Activated T-cell treated with anti-CD3 and anti-CD28 coated beads for 24 hours (primary cell): ENCODE data around the gene AS3MT.
A peak's percentile ranks its signal among the peaks of the same experiment; 100 is the strongest.
"Not testable (repeated sequence)": the region's sequence is repeated elsewhere in the genome, so short reads cannot be mapped to it uniquely, and the experiment has no call there.

Source experiments
- DNase-seq: peaks from one replicate; pipeline ENCODE4 v3.0.0-alpha.2; 2020; ENCODE audit warnings: low read depth

The AS3MT gene

DNA sequence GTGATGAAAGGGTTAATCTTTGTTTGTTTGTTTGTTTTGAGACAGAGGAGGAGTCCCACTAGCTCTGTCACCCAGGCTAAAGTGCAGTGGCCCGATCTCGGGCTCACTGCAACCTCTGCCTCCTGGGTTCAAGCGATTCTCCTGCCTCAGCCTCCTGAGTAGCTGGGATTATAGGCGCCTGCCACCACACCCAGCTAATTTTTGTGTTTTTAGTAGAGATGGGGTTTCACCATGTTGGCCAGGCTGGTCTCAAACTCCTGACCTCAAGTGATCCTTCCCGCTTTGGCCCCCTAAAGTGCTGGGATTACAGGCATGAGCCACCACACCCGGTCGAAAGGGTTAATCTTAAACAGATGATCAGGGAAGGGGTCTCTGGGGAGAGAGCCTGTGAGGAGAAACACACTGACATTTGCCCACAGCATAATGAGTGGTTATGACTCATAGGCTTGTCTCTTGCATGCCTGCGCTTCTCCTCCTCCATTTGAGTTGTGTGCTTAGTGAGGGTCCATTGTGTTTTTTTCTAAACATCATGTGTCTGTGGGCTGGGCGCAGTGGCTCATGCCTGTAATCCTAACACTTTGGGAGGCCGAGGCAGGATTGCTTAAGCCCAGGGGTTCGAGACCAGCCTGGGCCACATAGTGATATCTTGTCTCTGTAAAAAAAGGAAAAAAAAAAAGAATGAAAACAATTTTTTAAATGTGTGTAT is 13.4 kb upstream of the AS3MT start:
- DNase-seq: not testable (repeated sequence)

DNA sequence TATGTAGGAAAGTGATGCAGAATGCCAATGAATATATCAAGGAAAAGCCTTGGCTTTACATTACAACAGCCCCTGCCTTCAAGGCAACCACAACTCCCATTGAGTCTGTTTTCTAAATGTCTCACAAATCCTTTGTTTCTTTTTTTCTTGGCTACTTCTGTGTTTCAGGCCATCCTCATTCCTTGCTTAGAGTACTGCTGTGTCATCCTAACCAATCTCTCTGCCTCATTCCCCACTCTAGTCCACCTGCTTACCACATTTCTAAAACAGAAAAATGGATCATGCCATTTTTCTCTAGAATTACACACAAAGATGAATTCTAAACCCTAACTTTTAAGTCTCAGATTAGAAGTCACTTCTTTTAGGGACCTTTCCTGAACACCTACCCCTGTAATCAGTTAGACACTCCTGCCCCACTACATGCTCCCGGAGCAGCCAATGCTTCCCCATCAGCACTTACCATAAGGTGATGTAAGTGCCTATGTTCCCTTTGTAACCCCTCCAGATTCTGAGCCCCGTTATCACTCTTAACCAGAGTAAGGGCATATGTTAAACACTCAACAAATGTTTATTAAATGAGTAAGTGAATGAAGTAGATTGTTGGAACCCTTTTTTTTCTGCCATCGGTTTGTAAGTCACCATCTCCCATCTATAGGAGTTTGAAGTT is 12.4 kb upstream of the AS3MT start:
- no peak for DNase-seq

DNA sequence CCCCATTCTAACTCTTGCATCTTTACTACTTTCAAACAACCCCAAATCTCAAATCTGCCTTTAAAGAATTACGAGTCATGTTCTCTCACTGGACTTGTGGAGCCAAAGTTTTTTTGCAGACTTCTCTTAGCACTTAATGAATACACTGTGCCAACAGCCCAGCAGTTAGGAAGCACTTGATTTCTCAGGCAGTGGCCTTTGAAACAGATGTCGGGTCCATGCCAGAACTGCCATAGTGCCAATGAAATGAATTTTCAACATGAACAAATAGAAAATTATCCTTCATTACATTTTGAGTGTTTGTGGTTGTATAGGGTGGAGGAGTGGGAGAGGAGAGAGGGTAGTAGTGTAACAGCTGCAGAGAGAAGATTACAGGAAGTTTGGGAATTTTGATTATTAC is 9.4 kb upstream of the AS3MT start:
- no peak for DNase-seq

- no peak for DNase-seq
These were observed 5.6 kb upstream of the AS3MT start for GRCh38 chr10:102863660-102864059.

DNA sequence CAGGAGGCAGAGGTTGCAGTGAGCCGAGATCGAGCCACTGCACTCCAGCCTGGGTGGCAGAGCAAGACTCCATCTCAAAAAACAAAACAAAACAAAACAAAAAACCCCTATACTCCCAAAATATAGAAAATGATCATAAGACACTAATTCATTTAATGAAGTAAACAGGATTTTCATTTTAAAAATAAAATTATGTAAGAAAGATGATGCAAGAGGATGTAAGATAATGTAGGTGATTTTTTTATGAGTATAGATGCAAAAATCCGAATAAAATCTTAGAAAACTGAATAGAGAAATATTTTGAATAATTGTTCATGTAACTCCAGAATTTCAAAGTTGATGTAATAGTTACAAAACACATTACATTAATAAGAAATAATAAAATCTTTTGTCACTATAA is 3.6 kb upstream of the AS3MT start:
- DNase-seq: no peak

- DNase-seq: no peak
These were observed 386 bp upstream of the AS3MT start for GRCh38 chr10:102868911-102869257.

DNA sequence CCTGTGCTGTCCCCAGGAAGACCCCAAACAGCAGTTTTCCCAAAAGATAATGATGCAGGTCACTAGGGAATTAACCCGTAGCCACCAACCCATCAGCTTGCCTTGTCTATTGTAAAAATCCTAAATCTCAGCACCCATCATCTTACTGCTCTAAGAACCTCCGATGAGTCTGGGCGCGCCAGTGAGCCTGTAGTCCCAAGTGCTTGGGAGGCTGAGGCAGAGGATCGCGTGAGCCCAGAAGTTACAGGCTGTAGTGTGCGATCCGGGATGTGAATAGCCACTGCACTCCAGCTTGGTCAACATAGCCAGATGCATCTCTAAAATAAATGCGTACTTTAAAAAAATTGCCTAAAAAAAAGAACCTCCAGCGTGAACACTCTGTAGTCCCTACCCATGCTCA is 951 bp downstream of the AS3MT start:
- DNase-seq: no peak

GRCh38 chr10:102872163-102872562 is 2.9 kb downstream of the AS3MT start:
- no peak for DNase-seq

DNA sequence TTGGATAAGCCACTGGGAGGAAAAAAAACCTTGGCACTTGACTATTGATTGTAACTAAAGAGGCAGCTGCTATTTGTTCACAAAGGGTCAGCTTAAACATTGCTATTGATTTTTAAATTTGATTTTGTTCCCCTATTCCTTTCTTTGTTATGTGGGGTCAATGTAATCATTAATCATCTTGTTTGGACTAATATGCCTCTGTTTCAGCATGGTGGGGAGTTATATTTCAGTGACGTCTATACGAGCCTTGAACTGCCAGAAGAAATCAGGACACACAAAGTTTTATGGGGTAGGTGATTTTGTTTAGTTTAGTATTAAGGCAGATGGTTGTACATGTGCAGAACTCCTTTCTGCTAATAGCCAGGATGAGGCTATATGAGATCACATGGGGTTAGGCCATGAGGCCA is 7.5 kb downstream of the AS3MT start:
- no peak for DNase-seq

GRCh38 chr10:102878629-102879028 is 9.4 kb downstream of the AS3MT start:
- DNase-seq: no peak

GRCh38 chr10:102880256-102880655 is 11.0 kb downstream of the AS3MT start:
- DNase-seq: no peak

- DNase-seq: no peak
These were observed 18.8 kb downstream of the AS3MT start for GRCh38 chr10:102888048-102888447.

DNA sequence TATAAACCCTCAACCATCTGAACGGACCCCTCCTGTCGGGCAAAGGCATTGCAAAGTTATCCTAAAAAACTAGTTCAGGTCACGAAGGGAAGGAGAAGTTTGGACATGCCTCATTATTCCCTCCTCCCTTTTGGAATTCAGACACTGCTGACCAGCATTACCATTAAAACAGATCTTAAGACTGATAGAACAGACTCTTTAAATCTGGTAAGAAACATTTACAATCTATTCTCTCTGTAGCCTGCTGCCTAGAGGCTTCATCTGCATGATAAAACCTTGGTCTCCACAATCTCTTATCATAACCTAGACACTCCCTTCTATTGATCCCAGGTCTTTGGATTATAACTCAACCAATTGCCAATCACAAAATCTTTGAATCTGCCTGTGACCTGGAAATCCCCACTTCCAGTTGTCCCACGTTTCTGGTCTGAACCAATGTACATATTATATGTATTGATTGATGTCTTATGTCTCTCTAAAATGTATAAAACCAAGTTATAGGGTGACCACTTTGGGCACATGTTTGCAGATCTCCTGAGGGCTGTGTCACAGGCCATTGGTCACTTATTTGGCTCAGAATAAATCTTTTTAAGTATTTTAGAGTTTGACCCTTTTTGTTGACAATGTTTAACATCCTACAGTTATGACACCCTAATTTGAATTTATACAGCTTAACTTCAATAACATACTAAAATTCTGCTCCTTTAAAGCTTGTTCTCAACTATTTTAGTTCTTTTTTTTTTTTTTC is 25.4 kb downstream of the AS3MT start:
- no peak for DNase-seq

DNA sequence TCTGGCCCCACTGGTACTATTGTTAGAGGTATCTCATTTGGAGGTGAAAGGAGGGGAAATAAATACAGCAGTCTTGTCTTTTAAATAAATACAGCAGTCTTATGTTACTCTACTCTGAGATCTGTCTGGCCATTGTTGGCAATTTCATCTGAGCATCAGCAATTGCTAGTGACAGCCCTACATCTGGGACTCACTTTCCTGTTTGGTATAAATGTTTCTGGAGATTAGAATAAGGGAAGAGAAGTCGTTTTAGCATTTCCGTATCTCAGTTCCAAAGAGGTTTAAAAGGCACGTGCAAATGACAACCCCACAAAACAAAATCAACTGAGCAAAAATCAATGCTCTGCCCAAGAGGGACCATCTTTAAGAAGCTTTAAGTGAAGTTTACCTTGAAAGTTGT is 30.7 kb downstream of the AS3MT start:
- no peak for DNase-seq

- DNase-seq: no peak
These were observed 35.1 kb downstream of the AS3MT start for GRCh38 chr10:102904346-102904745.

GRCh38 chr10:102906507-102906906 is 37.2 kb downstream of the AS3MT start:
- DNase-seq: no peak

GRCh38 chr10:102914781-102915180 is 45.5 kb downstream of the AS3MT start:
- DNase-seq: no peak

DNA sequence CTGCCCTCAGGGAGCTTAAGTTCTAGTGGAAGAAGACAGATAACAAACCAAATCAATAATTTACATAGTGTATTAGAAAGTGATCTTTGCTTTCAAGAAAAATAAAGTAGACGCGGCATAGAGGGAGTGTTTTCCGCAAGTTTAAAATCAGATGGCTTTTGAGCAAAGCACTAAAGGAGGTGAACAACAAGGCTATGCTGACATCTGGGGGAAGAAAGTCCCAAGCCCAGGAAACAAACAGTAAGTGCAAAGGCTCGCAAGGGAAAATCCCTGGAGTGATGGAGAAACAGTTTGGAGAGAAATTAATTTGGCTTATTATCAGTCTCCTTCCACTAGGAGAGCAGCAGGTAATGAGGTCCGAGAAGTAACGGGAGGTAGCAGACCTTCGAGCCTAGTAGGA is 46.9 kb downstream of the AS3MT start:
- no peak for DNase-seq

- DNase-seq: peak; percentile 74
These were observed 48.2 kb downstream of the AS3MT start for GRCh38 chr10:102917314-102917961.

- peak; percentile 99 for DNase-seq
These were observed 48.9 kb downstream of the AS3MT start, which contains the start of gene CNNM2 for GRCh38 chr10:102917962-102918816. Gene CNNM2 (plus strand): TSS chr10:102918294. CDS start chr10:102918481, 187 bp downstream.

DNA sequence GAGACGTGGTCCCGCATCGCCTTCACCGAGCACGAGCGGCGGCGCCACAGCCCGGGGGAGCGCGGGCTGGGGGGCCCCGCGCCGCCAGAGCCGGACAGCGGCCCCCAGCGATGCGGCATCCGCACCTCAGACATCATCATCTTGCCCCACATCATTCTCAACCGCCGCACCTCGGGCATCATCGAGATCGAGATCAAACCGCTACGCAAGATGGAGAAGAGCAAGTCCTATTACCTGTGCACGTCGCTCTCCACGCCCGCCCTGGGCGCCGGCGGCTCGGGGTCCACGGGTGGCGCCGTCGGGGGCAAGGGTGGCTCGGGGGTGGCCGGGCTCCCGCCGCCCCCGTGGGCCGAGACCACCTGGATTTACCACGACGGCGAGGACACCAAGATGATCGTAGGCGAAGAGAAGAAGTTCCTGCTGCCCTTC is 49.6 kb downstream of the AS3MT start:
- DNase-seq: no peak
